ENCODE measurements around the gene ANXA2. TPM values are rescaled to one million over a fixed set of nuclear protein-coding genes. Genes with fewer than 3 reads are reported as not detected.

Gene ANXA2
- total RNA-seq, 2 experiments from 2014 or later: 26.5 to 43.4 TPM

Small RNA genes within 50 kb of the gene (small RNA-seq; reads per million reads assigned to genes)
- gene AC087385.3: not detected

Other genes starting within 250 kb of the ANXA2 start
- gene ICE2, start 81.2 kb upstream of the ANXA2 start, total RNA-seq (2014; rRNA removed; shearing (Covaris generic)): 35.5 and 37.1 TPM in 2 replicates
- gene ICE2, start 81.2 kb upstream of the ANXA2 start, total RNA-seq (2022): 78.1 and 80.1 TPM in 2 replicates